ENCODE data around the gene TUBA1B. TPM values are rescaled to one million over a fixed set of nuclear protein-coding genes. Genes with fewer than 3 reads are reported as not detected.

TUBA1B gene
- total and polyA plus RNA-seq, 2 donors (not counting 3 experiments of a cell fraction or from before 2014, with no cell fraction given), result 2,245 to 5,362 TPM

- Histone ChIP-seq H3K36me3 (ENCODE audit: control insufficient read depth in 2 of 2, extremely low read depth in 1 of 2, insufficient read depth in 2 of 2, low read length in 2 of 2) (no peaks in the 10 kb centered on the region), H3K4me1 (ENCODE audit: control insufficient read depth, extremely low read depth, insufficient read depth, low read length) (no peaks in the 10 kb centered on the region), H3K79me2 (ENCODE audit: control insufficient read depth, insufficient read depth, low read length) (no peaks in the 10 kb centered on the region), H4K20me1 (replicated peaks; ENCODE audit: control insufficient read depth, extremely low read depth, insufficient read depth, low read length) (no peaks in the 10 kb centered on the region), H3K9ac (replicated peaks; ENCODE audit: extremely low read depth, insufficient read depth, low read length) (no peak overlapping the region), H3K9me1 (replicated peaks; ENCODE audit: control insufficient read depth, extremely low read depth, insufficient read depth, low read length) (no peaks in the 10 kb centered on the region), H3K9me3 (replicated peaks; ENCODE audit: control insufficient read depth, insufficient read depth, low read length) (no peaks in the 10 kb centered on the region), H3K4me3 (replicated peaks in 1 of 3; ENCODE audit: insufficient read depth in 1 of 3, low read depth in 1 of 3, low read length in 3 of 3) (no peak overlapping the region), H3K4me2 (ENCODE audit: insufficient read depth, low read length) (no peak overlapping the region), H2AFZ (ENCODE audit: low read depth, low read length) (no peak overlapping the region), H3K27me3 (ENCODE audit: control insufficient read depth in 2 of 2, insufficient read depth in 2 of 2, low read length in 2 of 2) (no peaks in the 10 kb centered on the region), H3K27ac (ENCODE audit: insufficient read depth, low read depth, low read length) (no peak overlapping the region)
- dilution Hi-C loops (cut with MboI; ENCODE audit: extremely low pct_ligation_motif_present, low sequenced_read_pairs) (no loop called here), intact Hi-C loops (cut with micrococcal nuclease) (no loop called here)
- FAIRE-seq (no peak), DNase-seq (ENCODE audit: low read depth, low spot score) (no peak)
- POLR2A ChIA-PET, result no interaction called here
- TF ChIP-seq FOS (IDR thresholded peaks at IDR 0.05; ENCODE audit: borderline replicate concordance, insufficient read depth, low read length) (no peak), MAX (IDR thresholded peaks at IDR 0.05; ENCODE audit: insufficient read depth, insufficient read length) (no peak), GATA2 (IDR thresholded peaks at IDR 0.05; ENCODE audit: insufficient read depth, insufficient read length, low read depth, low read length) (no peak), POLR2A (IDR thresholded peaks at IDR 0.05; ENCODE audit: low read depth, low read length) (no peak), POLR2AphosphoS5 (IDR thresholded peaks at IDR 0.05; ENCODE audit: insufficient read depth, low read depth, low read length) (no peak), JUN (IDR thresholded peaks at IDR 0.05; ENCODE audit: borderline replicate concordance, insufficient read depth, insufficient read length, low read depth) (no peak), CTCF (IDR thresholded peaks at IDR 0.05; ENCODE audit: extremely low read depth in 1 of 2, insufficient read depth in 1 of 2, low read depth in 1 of 2, low read length in 2 of 2) (no peak), MYC (IDR thresholded peaks at IDR 0.05; ENCODE audit: low read depth, low read length) (no peak), EZH2 (IDR thresholded peaks at IDR 0.05; ENCODE audit: borderline replicate concordance, low read depth, low read length, severe bottlenecking) (no peak)
- no TSS peak for BruUV-seq (replicated peaks)
- CTCF ChIA-PET, result no interaction called here
Observed at GRCh38 chr12:49154221-49154620, 23.0 kb upstream of the TUBA1B start.
